SHP77 (cell line): ENCODE results near the gene RBMS1.

ENCODE experiments used
- DNase-seq, 2 experiments: peaks; one replicate each; lab custom pipeline; 2025; lab: John Stamatoyannopoulos, UW

Gene RBMS1

GRCh38 chr2:160333324-160334027 lies 160.1 kb downstream of the RBMS1 start:
- DNase-seq = no peak

- DNase-seq = no peak
Observed at GRCh38 chr2:160332318-160332717, 161.3 kb downstream of the RBMS1 start.

GRCh38 chr2:160331258-160332025 lies 162.2 kb downstream of the RBMS1 start:
- DNase-seq = no peak

- peak in 1 of 2 experiments; percentile 19 for DNase-seq
Observed at GRCh38 chr2:160328811-160329527, 164.6 kb downstream of the RBMS1 start.

GRCh38 chr2:160326786-160327185 lies 166.8 kb downstream of the RBMS1 start:
- DNase-seq = no peak

- no peak for DNase-seq
Observed at GRCh38 chr2:160325418-160325817, 168.2 kb downstream of the RBMS1 start.

- no peak for DNase-seq
Observed at GRCh38 chr2:160324917-160325316, 168.7 kb downstream of the RBMS1 start.

GRCh38 chr2:160324161-160324800 lies 169.3 kb downstream of the RBMS1 start:
- no peak for DNase-seq

GRCh38 chr2:160322320-160322719 lies 171.3 kb downstream of the RBMS1 start:
- DNase-seq = no peak

- no peak for DNase-seq
Observed at GRCh38 chr2:160321006-160321405, 172.6 kb downstream of the RBMS1 start.

- DNase-seq = no peak
Observed at GRCh38 chr2:160319700-160320099, 173.9 kb downstream of the RBMS1 start.

- DNase-seq = no peak
Observed at GRCh38 chr2:160318218-160318617, 175.4 kb downstream of the RBMS1 start.

- DNase-seq = no peak
Observed at GRCh38 chr2:160317181-160318099, 176.2 kb downstream of the RBMS1 start.

- DNase-seq = no peak
Observed at GRCh38 chr2:160315337-160315736, 178.3 kb downstream of the RBMS1 start.

GRCh38 chr2:160310118-160310828 lies 183.3 kb downstream of the RBMS1 start:
- no peak for DNase-seq

- no peak for DNase-seq
Observed at GRCh38 chr2:160309585-160309984, 184.0 kb downstream of the RBMS1 start.

- no peak for DNase-seq
Observed at GRCh38 chr2:160308915-160309314, 184.7 kb downstream of the RBMS1 start.

- DNase-seq = no peak
Observed at GRCh38 chr2:160308476-160308875, 185.1 kb downstream of the RBMS1 start.

GRCh38 chr2:160306985-160307384 lies 186.6 kb downstream of the RBMS1 start:
- DNase-seq = no peak

GRCh38 chr2:160305081-160305750 lies 188.4 kb downstream of the RBMS1 start:
- no peak for DNase-seq
